K562 (cell line): ENCODE data around the gene MAST3. TPM values are rescaled to one million over a fixed set of nuclear protein-coding genes. Genes with fewer than 3 reads are reported as not detected.

Experiments
- CBX3 ChIP-seq, 2 experiments: IDR thresholded peaks; 1 replicate in 1 of 2; 2 replicates in 1 of 2; pipeline ENCODE4 v1.6.1; 2012; ENCODE audit warnings: inconsistent platforms in 2 of 2, low read length in 2 of 2, borderline replicate concordance in 1 of 2, control low read depth in 1 of 2
- CXXC5 ChIP-seq: fragments of 250-450 bp; sonication (Bioruptor Pico); IDR thresholded peaks from 2 replicates; pipeline ENCODE4 v1.8.0; 2022; ENCODE audit warnings: inconsistent platforms, mild to moderate bottlenecking, moderate library complexity
- DMBX1 ChIP-seq: fragments of 250-450 bp; sonication (Bioruptor Pico); IDR thresholded peaks from 2 replicates; pipeline ENCODE4 v1.8.0; 2022; ENCODE audit warnings: inconsistent platforms, mild to moderate bottlenecking, moderate library complexity, borderline replicate concordance
- ETS2 ChIP-seq: IDR thresholded peaks from 2 replicates; pipeline ENCODE4 v1.6.1; 2016; ENCODE audit warnings: borderline replicate concordance, missing genetic modification characterization, mild to moderate bottlenecking, moderate library complexity, missing compliant biosample characterization; ENCODE audit not compliant: poor library complexity, severe bottlenecking
- GABPA ChIP-seq: fragments of 200-800 bp; sonication (Bioruptor generic); conservative IDR thresholded peaks from 2 replicates; pipeline ENCODE4 v1.6.1; 2016; ENCODE audit warnings: low read depth, missing genetic modification characterization, missing compliant biosample characterization
- GTF2A2 ChIP-seq: IDR thresholded peaks from 2 replicates; pipeline ENCODE4 v1.6.1; 2016; ENCODE audit warnings: mild to moderate bottlenecking, missing genetic modification characterization, missing compliant biosample characterization
- HIVEP1 ChIP-seq: fragments of 250-450 bp; sonication (Bioruptor Pico); IDR thresholded peaks from 2 replicates; pipeline ENCODE4 v1.4.0; 2020; ENCODE audit warnings: mild to moderate bottlenecking
- HNRNPL ChIP-seq: fragments of 200-400 bp; formaldehyde crosslinking; IDR thresholded peaks from 2 replicates; pipeline ENCODE4 v1.6.1; 2017; ENCODE audit warnings: low read depth, mild to moderate bottlenecking, low read length
- MNT ChIP-seq, 2 experiments: fragments of 450-650 bp; conservative IDR thresholded peaks; 2 replicates each; pipeline ENCODE4 v1.6.1; 2017; ENCODE audit warnings: mild to moderate bottlenecking in 2 of 2, moderate library complexity in 2 of 2
- MYNN ChIP-seq, 2 experiments: sonication (generic); formaldehyde crosslinking in 1 of 2; IDR thresholded peaks; 2 replicates each; pipeline versions ENCODE4 v1.5.0 to v1.6.1; 2016 to 2020; ENCODE audit warnings: antibody characterized with exemption in 1 of 2, missing genetic modification reagents in 1 of 2
- PPARD ChIP-seq: fragments of 250-450 bp; sonication (Bioruptor Pico); IDR thresholded peaks from 2 replicates; pipeline ENCODE4 v1.8.0; 2022; ENCODE audit warnings: inconsistent platforms, mild to moderate bottlenecking, moderate library complexity
- PURB ChIP-seq: sonication (generic); formaldehyde crosslinking; IDR thresholded peaks from 2 replicates; pipeline ENCODE4 v1.9.0; 2021; ENCODE audit warnings: low read depth, mild to moderate bottlenecking, missing genetic modification reagents
- SIRT6 ChIP-seq: IDR thresholded peaks from one replicate; pipeline ENCODE4 v1.6.1; 2012; ENCODE audit warnings: low read depth, mild to moderate bottlenecking, control low read depth, inconsistent platforms, low read length, moderate library complexity
- SREBF1 ChIP-seq: fragments of 150-350 bp; IDR thresholded peaks from 2 replicates; pipeline ENCODE4 v1.6.1; 2014; ENCODE audit warnings: antibody characterized with exemption, low read depth, low read length, borderline replicate concordance
- SRF ChIP-seq, 2 experiments: fragments of 250-450, 450-650 bp in 1 of 2; sonication (Bioruptor Pico) in 1 of 2; sonication (generic) in 1 of 2; formaldehyde crosslinking; IDR thresholded peaks; 2 replicates each; pipeline versions ENCODE4 v1.5.0 to v1.5.1; 2020 to 2022; ENCODE audit warnings: mild to moderate bottlenecking in 1 of 2, missing genetic modification reagents in 1 of 2
- STAT5B ChIP-seq: fragments of 250-450 bp; sonication (Bioruptor Pico); IDR thresholded peaks from 2 replicates; pipeline ENCODE4 v1.8.0; 2021; ENCODE audit warnings: mild to moderate bottlenecking, inconsistent platforms
- THAP12 ChIP-seq: fragments of 250-450 bp; sonication (Bioruptor Pico); IDR thresholded peaks from 2 replicates; pipeline ENCODE4 v1.9.0; 2021; ENCODE audit warnings: mild to moderate bottlenecking, inconsistent platforms
- YY1 ChIP-seq, 3 experiments: IDR thresholded peaks; 2 replicates each; pipeline ENCODE4 v1.6.1; 2011; ENCODE audit warnings: low read length in 2 of 3, mild to moderate bottlenecking in 2 of 3, moderate library complexity in 2 of 3, borderline replicate concordance in 1 of 3, control low read depth in 1 of 3, low read depth in 1 of 3; ENCODE audit not compliant: insufficient read depth in 3 of 3, insufficient replicate concordance in 2 of 3, control insufficient read depth in 1 of 3, insufficient read length in 1 of 3; ENCODE audit errors: extremely low read depth in 1 of 3
- ZNF740 ChIP-seq, 3 experiments: fragments of 200-800 bp in 1 of 3; sonication (Bioruptor generic) in 1 of 3; sonication (generic) in 1 of 3; formaldehyde crosslinking in 1 of 3; IDR thresholded peaks; 2 replicates each; pipeline versions ENCODE4 v1.6.1 to v1.8.0; 2016 to 2022; ENCODE audit warnings: mild to moderate bottlenecking in 2 of 3, missing compliant biosample characterization in 2 of 3, missing genetic modification characterization in 2 of 3, missing genetic modification reagents in 1 of 3
- polyA plus RNA-seq, 8 experiments: library from polyadenylated mRNA; depleted of rRNA in 4 of 8; stranded (reverse) in 5 of 8; unstranded in 3 of 8; fragments of >200 nt; fragmentation: Nextera tagmentation in 2 of 8; fragmentation: Illumina TruSeq in 1 of 8; extraction: Ambion mirVana in 2 of 8; extraction: Trizol in 1 of 8; gene quantifications; 2 replicates each; pipeline versions ENCODE4 v1.2.1 to v1.2.3, GENCODE V29; 2011 to 2014; ENCODE audit warnings: inconsistent platforms in 1 of 8, missing spikeins in 1 of 8
- total RNA-seq, 7 experiments: library from RNA; depleted of rRNA in 6 of 7; stranded (reverse); fragments of >200 nt in 6 of 7; fragmentation: Illumina TruSeq in 2 of 7; extraction: Trizol in 2 of 7; gene quantifications; 2 replicates each; pipeline versions ENCODE4 v1.2.1 to v1.2.3, GENCODE V29; 2011 to 2021; ENCODE audit warnings: low replicate concordance in 1 of 7
- TF ChIP-seq, protein P1 (sequence below): fragments of 200-800 bp; sonication (Bioruptor generic); IDR thresholded peaks from 2 replicates; pipeline ENCODE4 v1.6.1; 2017; ENCODE audit warnings: missing genetic modification characterization, missing compliant biosample characterization

The MAST3 gene
- total and polyA plus RNA-seq, 9 of the 15 experiments (the other 6 are each of a cell fraction or from before 2014, with no cell fraction given) = 0.94 to 9.9 (median 2.4) TPM

GRCh38 chr19:18153556-18154134, 56.1 kb downstream of the MAST3 start (continued):
- TF ChIP-seq, protein P1, sequence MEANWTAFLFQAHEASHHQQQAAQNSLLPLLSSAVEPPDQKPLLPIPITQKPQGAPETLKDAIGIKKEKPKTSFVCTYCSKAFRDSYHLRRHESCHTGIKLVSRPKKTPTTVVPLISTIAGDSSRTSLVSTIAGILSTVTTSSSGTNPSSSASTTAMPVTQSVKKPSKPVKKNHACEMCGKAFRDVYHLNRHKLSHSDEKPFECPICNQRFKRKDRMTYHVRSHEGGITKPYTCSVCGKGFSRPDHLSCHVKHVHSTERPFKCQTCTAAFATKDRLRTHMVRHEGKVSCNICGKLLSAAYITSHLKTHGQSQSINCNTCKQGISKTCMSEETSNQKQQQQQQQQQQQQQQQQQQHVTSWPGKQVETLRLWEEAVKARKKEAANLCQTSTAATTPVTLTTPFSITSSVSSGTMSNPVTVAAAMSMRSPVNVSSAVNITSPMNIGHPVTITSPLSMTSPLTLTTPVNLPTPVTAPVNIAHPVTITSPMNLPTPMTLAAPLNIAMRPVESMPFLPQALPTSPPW (CRISPR knock-in tag) = peak; percentile 69
- TF ChIP-seq ZNF740 (CRISPR knock-in tag; IDR thresholded peaks at IDR 0.05) (no peak), ZNF740 (tag; IDR thresholded peaks at IDR 0.05) (no peak), CBX3 (IDR thresholded peaks at IDR 0.05; ENCODE audit: borderline replicate concordance in 1 of 2, low read length in 2 of 2) (no peak), STAT5B (CRISPR knock-in tag) (no peak), GTF2A2 (no peak), DMBX1 (CRISPR knock-in tag) (no peak), SREBF1 (no peak), MYNN (IDR thresholded peaks at IDR 0.05) (no peak), MYNN (CRISPR knock-in tag; IDR thresholded peaks at IDR 0.05) (no peak), GABPA (no peak), PURB (CRISPR knock-in tag) (no peak), ETS2 (no peak), PPARD (CRISPR knock-in tag) (no peak), THAP12 (CRISPR knock-in tag) (no peak), SIRT6 (no peak), HNRNPL (no peak), YY1 (IDR thresholded peaks at IDR 0.05; ENCODE audit: borderline replicate concordance in 1 of 3, control insufficient read depth in 1 of 3, extremely low read depth in 1 of 3, insufficient read depth in 3 of 3, insufficient read length in 1 of 3, insufficient replicate concordance in 2 of 3, low read depth in 1 of 3, low read length in 2 of 3) (peak in 1 of 3 experiments; percentile 7), SRF (CRISPR knock-in tag; IDR thresholded peaks at IDR 0.05) (no peak), HIVEP1 (no peak), MNT (conservative IDR thresholded peaks at IDR 0.05) (peak in 1 of 2 experiments; percentile 27; a peak in 1 of 4 replicates), CXXC5 (CRISPR knock-in tag) (no peak)
